Smooth muscle cell (in vitro differentiated cells): ENCODE measurements around the gene GHRHR. TPM values are rescaled to one million over a fixed set of nuclear protein-coding genes. Genes with fewer than 3 reads are reported as not detected.

Source experiments
- DNase-seq: peaks from one replicate; lab custom pipeline; 2025; ENCODE audit not compliant: unreplicated experiment; lab: John Stamatoyannopoulos, UW
- H2AFZ ChIP-seq: fragments of 200-600 bp; sonication (generic); 2 replicates; pipeline ENCODE4 v1.6.0; 2016; ENCODE audit warnings: antibody characterized with exemption, low read depth, mild to moderate bottlenecking
- H3F3A ChIP-seq: fragments of 200-600 bp; sonication (generic); 2 replicates; pipeline ENCODE4 v1.6.0; 2017; ENCODE audit warnings: antibody characterized with exemption, low read depth
- H3K27ac ChIP-seq: fragments of 200-600 bp; sonication (generic); 2 replicates; pipeline ENCODE4 v1.5.1; 2016; ENCODE audit warnings: low read depth, mild to moderate bottlenecking
- H3K27me3 ChIP-seq: fragments of 200-600 bp; sonication (generic); 2 replicates; pipeline ENCODE4 v1.6.1; 2016; ENCODE audit warnings: low read depth, mild to moderate bottlenecking
- H3K36me3 ChIP-seq: fragments of 200-600 bp; sonication (generic); 2 replicates; pipeline ENCODE4 v1.5.1; 2016; ENCODE audit warnings: low read depth
- H3K4me1 ChIP-seq: fragments of 200-600 bp; sonication (generic); 2 replicates; pipeline ENCODE4 v1.5.1; 2016; ENCODE audit warnings: low read depth
- H3K4me2 ChIP-seq: fragments of 200-600 bp; sonication (generic); 2 replicates; pipeline ENCODE4 v1.6.0; 2016; ENCODE audit warnings: mild to moderate bottlenecking
- H3K4me3 ChIP-seq: fragments of 200-600 bp; sonication (generic); 2 replicates; pipeline ENCODE4 v1.5.1; 2016; ENCODE audit warnings: mild to moderate bottlenecking
- H3K79me2 ChIP-seq: fragments of 200-600 bp; sonication (generic); 2 replicates; pipeline ENCODE4 v1.6.0; 2016; ENCODE audit warnings: low read depth, mild to moderate bottlenecking
- H3K9ac ChIP-seq: fragments of 200-600 bp; sonication (generic); 2 replicates; pipeline ENCODE4 v1.6.0; 2016; ENCODE audit warnings: low read depth
- H3K9me3 ChIP-seq: fragments of 200-600 bp; sonication (generic); replicated peaks from 2 replicates; pipeline ENCODE4 v1.5.1; 2016; ENCODE audit warnings: low read depth
- H4K20me1 ChIP-seq: fragments of 200-600 bp; sonication (generic); 2 replicates; pipeline ENCODE4 v1.6.0; 2016; ENCODE audit warnings: low read depth
- WGBS: methylation state at CpG from one replicate; pipeline ENCODE4 v1.1.7; 2016; ENCODE audit warnings: low lambda C conversion rate; 5-methylcytosine and 5-hydroxymethylcytosine counted together
- polyA plus RNA-seq: library from polyadenylated mRNA; unstranded; fragments of >200 nt; fragmentation: Nextera tagmentation; extraction: Ambion mirVana; gene quantifications from 2 replicates; pipeline ENCODE4 v1.2.1, GENCODE V29; 2016
- total RNA-seq: library from RNA; depleted of rRNA; stranded (reverse); fragments of >200 nt; gene quantifications from 2 replicates; pipeline ENCODE4 v1.2.3, GENCODE V29; 2014
- TF ChIP-seq, protein P1 (sequence below): fragments of 200-600 bp; sonication (generic); IDR thresholded peaks from 2 replicates; pipeline ENCODE4 v1.5.1; 2017; ENCODE audit warnings: borderline replicate concordance, mild to moderate bottlenecking, antibody characterized with exemption; ENCODE audit not compliant: insufficient read depth, poor library complexity, severe bottlenecking

Gene GHRHR
- total and polyA plus RNA-seq, 2 experiments from 2014 or later: not detected

DNA sequence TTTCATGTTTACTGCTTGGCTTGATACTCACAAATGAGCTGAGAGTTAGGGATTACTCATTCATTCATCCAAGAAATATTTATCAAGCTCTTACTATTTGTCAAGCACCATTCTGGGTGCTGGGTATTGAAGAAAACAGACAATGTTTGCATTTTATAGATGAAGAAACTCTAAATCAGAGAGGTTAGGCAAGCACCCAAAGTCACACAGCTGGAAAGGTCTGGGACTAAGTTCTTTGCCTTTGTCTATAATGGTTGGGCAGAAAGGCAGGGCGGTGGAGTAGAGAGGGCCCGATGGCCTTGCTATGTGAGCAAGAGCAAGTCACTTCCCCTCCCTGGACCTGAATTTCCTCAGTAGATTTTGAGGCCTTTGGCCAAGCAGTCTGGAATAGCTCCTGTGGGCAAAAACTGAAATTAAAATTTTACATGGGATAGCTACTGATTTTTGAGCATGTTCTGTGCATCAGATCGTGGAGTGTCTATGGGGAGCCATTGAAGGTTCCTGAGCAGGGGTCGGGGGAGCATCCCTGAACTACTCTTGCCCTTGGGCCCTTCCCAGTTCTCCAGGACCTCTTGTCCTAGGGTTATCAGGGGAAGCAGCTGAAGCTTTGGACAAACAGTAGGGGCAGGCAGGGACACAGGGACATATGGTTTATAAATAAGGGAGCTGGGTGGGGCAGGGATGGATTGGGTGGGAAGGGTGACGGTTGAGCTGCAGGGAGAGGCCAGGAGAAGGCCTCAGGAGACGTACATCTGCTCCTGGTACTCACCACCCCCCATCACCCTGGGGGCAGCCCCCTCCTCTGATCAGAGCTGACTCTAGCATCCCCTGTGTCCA, 28.8 kb upstream of the GHRHR start:
- Histone ChIP-seq H3K9ac (no peak overlapping the region), H3K36me3 (no peaks in the 10 kb centered on the region), H3K27me3 (peaks cover 3% of the 10 kb centered on the region), H4K20me1 (no peaks in the 10 kb centered on the region), H3K4me1 (peaks cover 18% of the 10 kb centered on the region), H3K4me2 (no peak overlapping the region), H3K27ac (no peak overlapping the region), H3K79me2 (no peaks in the 10 kb centered on the region), H3K4me3 (no peak overlapping the region), H3F3A (peaks cover 8% of the 10 kb centered on the region), H3K9me3 (no peaks in the 10 kb centered on the region), H2AFZ (no peak overlapping the region)
- TF ChIP-seq, protein P1, sequence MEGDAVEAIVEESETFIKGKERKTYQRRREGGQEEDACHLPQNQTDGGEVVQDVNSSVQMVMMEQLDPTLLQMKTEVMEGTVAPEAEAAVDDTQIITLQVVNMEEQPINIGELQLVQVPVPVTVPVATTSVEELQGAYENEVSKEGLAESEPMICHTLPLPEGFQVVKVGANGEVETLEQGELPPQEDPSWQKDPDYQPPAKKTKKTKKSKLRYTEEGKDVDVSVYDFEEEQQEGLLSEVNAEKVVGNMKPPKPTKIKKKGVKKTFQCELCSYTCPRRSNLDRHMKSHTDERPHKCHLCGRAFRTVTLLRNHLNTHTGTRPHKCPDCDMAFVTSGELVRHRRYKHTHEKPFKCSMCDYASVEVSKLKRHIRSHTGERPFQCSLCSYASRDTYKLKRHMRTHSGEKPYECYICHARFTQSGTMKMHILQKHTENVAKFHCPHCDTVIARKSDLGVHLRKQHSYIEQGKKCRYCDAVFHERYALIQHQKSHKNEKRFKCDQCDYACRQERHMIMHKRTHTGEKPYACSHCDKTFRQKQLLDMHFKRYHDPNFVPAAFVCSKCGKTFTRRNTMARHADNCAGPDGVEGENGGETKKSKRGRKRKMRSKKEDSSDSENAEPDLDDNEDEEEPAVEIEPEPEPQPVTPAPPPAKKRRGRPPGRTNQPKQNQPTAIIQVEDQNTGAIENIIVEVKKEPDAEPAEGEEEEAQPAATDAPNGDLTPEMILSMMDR: no peak
- DNase-seq: no peak
- 94% methylated on average over 6 of the region's 6 CpGs for WGBS

DNA sequence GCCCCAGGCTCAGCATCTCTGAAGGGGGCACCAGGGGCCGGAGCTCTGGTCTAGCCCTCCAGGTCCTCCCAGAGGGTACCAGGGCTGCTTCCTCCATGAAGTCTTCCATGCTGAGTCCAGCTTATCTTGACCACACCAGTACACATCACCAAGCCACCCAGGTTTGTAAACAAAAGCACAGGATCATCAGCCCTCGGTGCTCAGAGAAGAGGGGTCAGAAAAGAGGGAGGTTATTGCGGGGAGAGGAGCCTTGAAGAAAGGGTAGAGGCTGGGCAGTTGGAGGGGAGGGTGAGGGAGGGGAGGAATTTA, 28.2 kb upstream of the GHRHR start:
- H3K4me1 ChIP-seq: peaks cover 18% of the 10 kb centered on the region
- no peaks in the 10 kb centered on the region for H3K9me3 ChIP-seq
- no peak overlapping the region for H3K27ac ChIP-seq
- no peak overlapping the region for H3K9ac ChIP-seq
- no peaks in the 10 kb centered on the region for H4K20me1 ChIP-seq
- H3K4me2 ChIP-seq: no peak overlapping the region
- peaks cover 8% of the 10 kb centered on the region for H3F3A ChIP-seq
- H3K4me3 ChIP-seq: no peak overlapping the region
- TF ChIP-seq, protein P1: no peak
- no peaks in the 10 kb centered on the region for H3K79me2 ChIP-seq
- no peak overlapping the region for H2AFZ ChIP-seq
- peaks cover 9% of the 10 kb centered on the region for H3K27me3 ChIP-seq
- no peak for DNase-seq
- no peaks in the 10 kb centered on the region for H3K36me3 ChIP-seq
- WGBS: 91% methylated on average over 3 of the region's 3 CpGs

DNA sequence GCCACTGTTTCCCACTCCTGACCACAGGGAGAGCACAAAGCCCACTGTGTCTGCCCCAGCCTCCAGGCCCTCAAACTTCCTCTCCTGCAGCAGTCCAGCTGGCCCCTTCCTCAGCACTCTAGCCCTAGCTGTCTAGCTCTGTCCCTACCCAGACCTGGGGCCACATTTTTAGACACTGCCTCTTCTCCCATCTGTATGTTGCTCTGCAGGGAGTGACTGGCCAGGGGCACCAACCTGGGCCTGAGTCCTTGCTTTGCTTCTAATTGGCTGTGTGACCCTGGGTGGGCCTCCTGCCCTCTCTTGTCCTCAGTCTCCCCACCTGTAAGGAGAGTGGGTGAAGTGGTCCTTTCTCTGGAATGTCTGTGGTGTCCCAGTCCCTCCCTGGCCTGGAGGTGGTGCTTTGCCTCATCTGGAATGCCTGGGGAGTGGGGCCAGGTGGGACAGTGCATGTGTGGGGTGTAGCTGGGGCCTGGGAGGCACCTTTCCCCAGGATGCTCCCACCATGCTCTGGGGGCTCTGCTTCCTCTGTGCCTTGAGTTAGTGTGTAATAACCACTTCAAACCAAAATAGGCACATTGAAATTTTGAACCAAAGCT, 27.0 kb upstream of the GHRHR start:
- TF ChIP-seq, protein P1: no peak
- peaks cover 21% of the 10 kb centered on the region for H3K27me3 ChIP-seq
- H3K36me3 ChIP-seq: no peaks in the 10 kb centered on the region
- no peaks in the 10 kb centered on the region for H3K79me2 ChIP-seq
- no peaks in the 10 kb centered on the region for H3K9me3 ChIP-seq
- no peak overlapping the region for H3K9ac ChIP-seq
- DNase-seq: no peak
- no peak overlapping the region for H3K4me3 ChIP-seq
- no peak overlapping the region for H2AFZ ChIP-seq
- peaks cover 17% of the 10 kb centered on the region for H3K4me1 ChIP-seq
- H3K27ac ChIP-seq: no peak overlapping the region
- no peaks in the 10 kb centered on the region for H4K20me1 ChIP-seq
- no peak overlapping the region for H3K4me2 ChIP-seq
- H3F3A ChIP-seq: no peaks in the 10 kb centered on the region

DNA sequence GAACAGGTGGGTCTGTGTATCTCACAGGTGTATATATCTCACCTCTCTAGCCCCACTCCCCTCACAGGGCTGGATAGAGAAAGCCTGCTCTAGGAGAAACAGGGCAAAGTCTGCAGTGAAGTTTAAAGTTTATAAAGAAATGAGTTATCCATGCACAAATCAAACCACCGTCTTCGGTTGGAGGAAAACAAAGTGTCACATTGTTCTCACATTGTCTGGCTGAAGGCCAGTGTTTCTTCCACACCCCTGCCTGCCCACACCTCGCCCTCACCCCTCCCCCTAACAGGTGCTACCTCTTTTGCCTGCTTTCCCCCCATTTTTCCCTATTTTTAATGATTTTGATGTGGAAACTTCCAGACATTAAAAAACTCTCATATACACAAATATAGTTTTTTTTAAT, 26.3 kb upstream of the GHRHR start:
- H3K9ac ChIP-seq: no peak overlapping the region
- peaks cover 11% of the 10 kb centered on the region for H3K4me1 ChIP-seq
- H4K20me1 ChIP-seq: no peaks in the 10 kb centered on the region
- no peaks in the 10 kb centered on the region for H3F3A ChIP-seq
- no peaks in the 10 kb centered on the region for H3K9me3 ChIP-seq
- no peaks in the 10 kb centered on the region for H3K36me3 ChIP-seq
- TF ChIP-seq, protein P1: no peak
- H2AFZ ChIP-seq: no peak overlapping the region
- H3K27me3 ChIP-seq: peaks cover 23% of the 10 kb centered on the region
- 94% methylated on average over 3 of the region's 3 CpGs for WGBS
- H3K79me2 ChIP-seq: no peaks in the 10 kb centered on the region
- DNase-seq: no peak
- no peak overlapping the region for H3K4me2 ChIP-seq
- H3K27ac ChIP-seq: no peak overlapping the region
- no peak overlapping the region for H3K4me3 ChIP-seq
